Activated naive CD8-positive, alpha-beta T cell treated with anti-CD3 and anti-CD28 coated beads, Interleukin-2, amount 50 U/mL, for 24 hours (primary cell): Measurements from ENCODE around the gene PLTP.
"Not testable (repeated sequence)": the region's sequence is repeated elsewhere in the genome, so short reads cannot be mapped to it uniquely, and the experiment has no call there.

Source experiments
- ATAC-seq: fragments of 150-1000 bp; cut with Tn5 transposase; one replicate; pipeline ENCODE4 v1.10.0; 2021
- DNase-seq: peaks from one replicate; pipeline ENCODE4 v3.0.0; 2021
- H3K27ac Mint-ChIP-seq: one replicate; pipeline ENCODE4 v1.8.0; 2021; ENCODE audit warnings: mild to moderate bottlenecking, mixed read lengths
- H3K27me3 Mint-ChIP-seq: one replicate; pipeline ENCODE4 v1.8.0; 2021; ENCODE audit warnings: mixed read lengths
- H3K36me3 Mint-ChIP-seq: one replicate; pipeline ENCODE4 v1.8.0; 2021; ENCODE audit warnings: low read depth, mixed read lengths
- H3K4me1 Mint-ChIP-seq: one replicate; pipeline ENCODE4 v1.8.0; 2021; ENCODE audit warnings: mixed read lengths
- H3K4me3 Mint-ChIP-seq: one replicate; pipeline ENCODE4 v1.8.0; 2021; ENCODE audit warnings: mild to moderate bottlenecking, moderate library complexity, mixed read lengths
- H3K9me3 Mint-ChIP-seq: one replicate; pipeline ENCODE4 v1.8.0; 2021; ENCODE audit warnings: mixed read lengths

PLTP gene

DNA sequence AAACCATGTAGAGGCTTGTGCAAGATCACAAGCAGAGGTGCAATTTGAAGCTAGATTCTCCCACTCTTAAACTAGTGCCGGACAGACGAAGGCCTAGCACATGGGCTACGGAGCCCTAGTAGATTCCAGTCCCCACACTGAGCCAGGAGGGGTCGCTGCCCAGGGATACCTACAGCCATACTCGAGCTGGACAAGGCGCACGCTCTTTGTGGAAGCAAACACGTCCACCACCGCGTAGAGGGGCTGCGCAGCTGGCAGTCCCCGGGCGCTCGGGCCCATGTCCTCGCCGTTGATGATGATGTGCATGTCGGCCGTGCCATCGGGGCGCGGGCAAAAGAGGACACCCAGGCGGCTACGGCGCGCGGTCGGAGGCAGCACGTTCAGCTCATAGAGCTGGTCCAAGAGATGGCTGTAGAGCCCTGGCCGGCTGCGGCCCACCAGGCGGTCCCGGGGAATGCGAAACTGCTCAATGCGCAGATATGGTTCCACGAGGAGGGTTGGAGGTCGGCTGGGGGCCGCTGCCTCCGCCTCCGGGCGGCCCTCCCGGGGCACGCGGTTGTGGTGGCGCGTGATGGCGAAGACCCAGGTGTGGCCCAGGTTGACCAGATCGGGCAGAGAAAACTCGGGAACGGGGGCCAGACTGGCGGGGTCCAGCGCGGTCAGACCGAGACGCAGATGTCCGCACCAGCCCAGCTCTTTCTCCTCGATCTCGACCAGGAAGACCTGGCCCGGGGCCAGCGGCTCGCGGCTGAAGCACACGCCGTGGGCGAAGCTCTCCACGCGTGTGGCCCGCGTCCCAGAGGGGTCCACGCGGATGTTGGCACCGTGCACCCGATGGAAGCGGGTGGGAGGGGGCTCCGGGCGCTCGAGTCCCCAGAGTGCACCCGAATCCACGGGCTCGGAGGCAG, 21.6 kb downstream of the PLTP start:
- ATAC-seq = peak; percentile 39
- H3K4me1 Mint-ChIP-seq = peaks cover 51% of the 10 kb centered on the region
- peak; percentile 60 for DNase-seq
- no peaks in the 10 kb centered on the region for H3K27me3 Mint-ChIP-seq
- no peaks in the 10 kb centered on the region for H3K9me3 Mint-ChIP-seq
- H3K36me3 Mint-ChIP-seq = peaks cover 5% of the 10 kb centered on the region
- peak overlapping the region; percentile 82 for H3K27ac Mint-ChIP-seq
- H3K4me3 Mint-ChIP-seq = peak overlapping the region; percentile 88

DNA sequence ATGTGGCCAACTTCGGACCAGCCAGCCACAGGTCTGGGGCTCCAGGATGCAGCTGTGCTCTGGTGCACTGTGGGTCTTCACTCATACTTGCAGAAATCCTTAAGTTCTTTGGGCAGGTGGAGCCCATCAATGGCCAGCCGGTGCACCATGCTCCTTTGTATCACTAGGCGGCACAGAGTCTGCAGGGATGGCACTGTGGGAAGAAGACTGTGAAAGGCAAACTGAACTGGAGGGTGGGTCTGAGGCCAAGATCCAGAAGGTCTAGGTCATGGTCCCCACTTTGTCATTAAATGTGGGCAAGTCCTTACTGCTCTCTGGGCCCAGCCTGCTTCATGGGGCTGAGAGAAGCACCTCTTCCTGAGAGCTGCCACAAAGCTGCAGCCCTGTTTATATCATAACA, 23.3 kb downstream of the PLTP start:
- no peak overlapping the region for H3K27ac Mint-ChIP-seq

DNA sequence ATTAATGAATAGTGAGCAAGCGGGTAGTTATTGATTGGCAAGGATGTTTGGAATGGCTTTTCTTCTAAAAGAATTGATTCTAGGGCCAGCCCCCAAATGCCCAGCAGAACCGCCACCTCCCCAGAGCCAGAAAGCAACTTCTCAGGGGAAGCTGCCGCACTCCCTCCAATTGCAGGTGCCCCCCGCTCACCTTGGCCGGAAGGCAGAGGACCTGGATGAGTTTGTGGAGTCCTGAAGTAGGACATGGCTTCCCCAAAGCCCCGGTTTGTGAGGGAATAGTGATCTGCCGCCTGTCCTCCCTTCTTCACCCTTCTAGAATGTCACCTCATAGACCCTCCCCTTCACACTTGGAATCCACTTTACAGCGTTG, 24.6 kb downstream of the PLTP start, which contains the start of gene SPATA25:
Gene SPATA25 (minus strand): TSS at position 277 of the 370 bp plus-strand sequence. CDS start 32 bp downstream, at position 245.
- peaks cover 56% of the 10 kb centered on the region for H3K4me1 Mint-ChIP-seq
- H3K9me3 Mint-ChIP-seq = no peaks in the 10 kb centered on the region
- no peak within 1 kb of the TSS for H3K27ac Mint-ChIP-seq
- DNase-seq = no peak
- no peaks in the 10 kb centered on the region for H3K27me3 Mint-ChIP-seq
- no peak within 1 kb of the TSS for H3K4me3 Mint-ChIP-seq
- no peak for ATAC-seq
- H3K36me3 Mint-ChIP-seq = peaks cover 14% of the 10 kb centered on the region

More for the DNA sequence above, 23.3 kb downstream of the PLTP start:
- no peak overlapping the region for H3K4me3 Mint-ChIP-seq
- no peaks in the 10 kb centered on the region for H3K9me3 Mint-ChIP-seq
- ATAC-seq = no peak
- peaks cover 56% of the 10 kb centered on the region for H3K4me1 Mint-ChIP-seq
- peaks cover 4% of the 10 kb centered on the region for H3K36me3 Mint-ChIP-seq
- no peak for DNase-seq
- H3K27me3 Mint-ChIP-seq = no peaks in the 10 kb centered on the region

DNA sequence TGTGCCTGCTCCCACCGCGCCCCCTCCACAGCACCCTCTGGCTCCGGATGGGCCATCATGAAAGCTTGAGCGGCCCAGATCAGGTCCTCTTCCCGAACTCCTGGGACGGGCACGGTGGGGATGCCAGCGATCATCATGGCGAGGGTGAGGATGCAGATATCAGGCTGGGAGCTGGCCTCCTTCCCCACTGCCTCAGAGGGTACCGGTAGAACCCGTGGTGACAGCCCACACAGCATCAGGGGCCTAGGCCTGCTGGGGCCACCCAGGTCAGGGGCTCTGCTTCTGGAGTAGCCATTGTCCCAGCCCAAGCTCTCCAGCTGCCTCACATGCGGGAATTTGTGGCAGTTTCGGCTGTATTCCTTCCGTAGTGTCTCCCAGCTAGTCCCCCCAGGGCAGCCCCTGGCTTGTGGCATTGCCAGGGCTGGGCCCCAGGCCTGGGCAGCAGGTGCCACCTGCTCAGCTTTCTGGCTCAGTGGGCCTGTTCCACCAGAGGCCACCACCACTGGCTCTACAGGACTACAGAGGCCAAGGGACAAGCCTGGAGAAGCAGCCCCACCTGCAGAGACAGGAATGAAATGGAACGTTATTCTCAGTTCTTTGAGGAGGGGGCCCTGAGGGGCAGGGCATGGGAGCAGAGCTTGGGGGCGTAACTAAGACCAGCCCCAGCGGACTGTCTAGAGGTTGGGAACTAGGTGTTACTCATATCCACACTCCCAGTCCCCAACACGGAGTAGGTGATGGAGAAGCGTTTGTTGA, 25.2 kb downstream of the PLTP start:
- Mint-ChIP-seq H3K36me3 (peaks cover 14% of the 10 kb centered on the region), H3K4me1 (peaks cover 56% of the 10 kb centered on the region), H3K27ac (no peak overlapping the region), H3K9me3 (no peaks in the 10 kb centered on the region), H3K27me3 (no peaks in the 10 kb centered on the region), H3K4me3 (no peak overlapping the region)
- DNase-seq (no peak), ATAC-seq (no peak)

DNA sequence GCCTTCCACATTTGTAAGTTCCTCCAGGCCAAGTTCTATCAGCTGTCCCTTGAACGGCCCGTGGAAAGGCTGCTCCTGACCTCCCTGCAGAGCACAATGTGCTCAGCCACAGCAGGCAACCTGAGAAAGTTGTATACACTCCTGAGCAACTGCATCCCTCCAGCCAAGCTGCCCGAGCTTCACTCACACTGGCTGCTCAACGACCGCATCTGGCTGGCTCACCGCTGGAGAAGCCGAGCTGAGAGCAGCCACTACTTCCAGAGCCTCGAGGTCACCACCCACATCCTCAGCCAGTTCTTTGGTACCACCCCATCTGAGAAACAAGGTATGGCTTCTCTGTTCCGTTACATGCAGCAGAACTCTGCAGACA, 28.9 kb downstream of the PLTP start:
- H3K36me3 Mint-ChIP-seq = peaks cover 16% of the 10 kb centered on the region

DNA sequence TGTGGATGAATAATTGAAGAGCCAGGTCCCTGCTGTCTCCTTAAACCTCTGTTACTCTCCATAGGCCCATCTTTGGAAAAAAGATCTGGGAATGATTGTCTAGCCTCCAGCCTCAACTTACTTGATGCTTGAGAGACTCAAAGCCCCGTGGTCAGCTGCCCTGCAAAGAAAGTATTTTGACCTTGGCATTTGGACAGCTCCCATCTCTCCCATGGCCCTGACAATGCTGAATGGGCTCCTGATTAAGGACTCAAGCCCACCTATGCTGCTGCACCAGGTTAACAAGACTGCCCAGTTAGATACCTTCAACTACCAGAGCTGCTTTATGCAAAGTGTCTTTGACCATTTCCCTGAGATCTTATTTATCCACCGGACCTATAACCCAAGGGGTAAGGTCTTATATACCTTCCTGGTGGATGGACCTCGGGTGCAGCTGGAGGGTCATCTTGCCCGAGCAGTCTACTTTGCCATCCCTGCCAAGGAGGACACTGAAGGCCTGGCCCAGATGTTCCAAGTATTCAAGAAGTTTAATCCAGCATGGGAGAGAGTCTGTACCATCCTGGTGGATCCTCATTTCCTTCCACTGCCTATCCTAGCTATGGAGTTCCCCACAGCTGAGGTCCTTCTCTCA, 29.4 kb downstream of the PLTP start:
- peaks cover 48% of the 10 kb centered on the region for H3K4me1 Mint-ChIP-seq

More for the DNA sequence above, 28.9 kb downstream of the PLTP start:
- DNase-seq = no peak
- Mint-ChIP-seq H3K4me3 (no peak overlapping the region), H3K27me3 (no peaks in the 10 kb centered on the region), H3K27ac (peak overlapping the region; percentile 53), H3K4me1 (peaks cover 48% of the 10 kb centered on the region), H3K9me3 (no peaks in the 10 kb centered on the region)
- ATAC-seq = no peak

DNA sequence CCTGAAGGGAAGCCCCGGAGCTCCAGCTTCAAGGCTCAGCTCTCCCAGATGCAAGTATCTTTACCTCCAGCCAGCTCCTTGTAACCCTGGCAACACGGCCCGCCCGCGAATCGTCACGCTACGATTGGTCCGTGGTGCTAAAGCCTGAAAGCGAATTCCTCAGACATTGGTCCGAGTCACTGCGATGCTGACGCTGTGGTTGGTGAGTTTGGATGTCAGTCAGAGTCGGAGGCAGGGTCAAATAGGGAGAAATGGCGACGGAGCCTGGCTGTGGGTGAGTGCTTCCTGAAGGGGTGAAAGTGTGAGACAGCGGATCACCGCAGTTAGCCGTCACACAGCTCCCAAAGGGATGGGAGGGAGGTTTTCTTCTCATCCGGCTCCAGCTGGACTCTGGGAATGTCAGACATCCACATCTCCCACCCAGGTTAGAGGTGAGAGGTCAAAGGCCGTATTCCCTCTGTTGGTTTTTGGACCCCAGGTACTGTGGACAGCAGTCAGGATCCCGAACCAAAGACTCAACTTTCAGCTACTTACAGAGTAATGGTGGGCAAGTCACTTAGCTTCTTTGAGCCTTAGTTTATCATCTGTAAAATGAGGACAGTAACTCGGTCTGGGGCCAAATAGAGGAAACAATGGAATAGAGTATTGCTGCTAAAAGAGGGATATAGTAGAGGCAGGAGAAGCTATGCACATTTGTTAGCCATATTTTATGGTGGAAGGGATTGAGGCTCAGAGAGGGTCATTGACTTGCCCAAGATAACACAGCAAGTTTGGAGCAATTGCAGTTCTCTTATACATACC, 30.8 kb downstream of the PLTP start, which contains the start of gene ZSWIM1:
Gene ZSWIM1 (plus strand): TSS at position 240 of the 801 bp plus-strand sequence. CDS start 1,366 bp downstream, outside the sequence.
- peak within 1 kb of the TSS; percentile 90 for H3K27ac Mint-ChIP-seq
- peak; percentile 94 for ATAC-seq
- H3K4me1 Mint-ChIP-seq = peaks cover 45% of the 10 kb centered on the region

More for the DNA sequence above, 29.4 kb downstream of the PLTP start:
- H3K27me3 Mint-ChIP-seq = no peaks in the 10 kb centered on the region
- H3K9me3 Mint-ChIP-seq = no peaks in the 10 kb centered on the region
- H3K27ac Mint-ChIP-seq = peak overlapping the region; percentile 53
- DNase-seq (no peak), ATAC-seq (no peak)
- H3K4me3 Mint-ChIP-seq = peak overlapping the region; percentile 69
- H3K36me3 Mint-ChIP-seq = peaks cover 16% of the 10 kb centered on the region

GRCh38 chr20:45878076-45878761, 33.7 kb downstream of the PLTP start:
- no peak for ATAC-seq
- Mint-ChIP-seq H3K27ac (no peak overlapping the region), H3K36me3 (peaks cover 9% of the 10 kb centered on the region)

More for the DNA sequence above, 30.8 kb downstream of the PLTP start, which contains the start of gene ZSWIM1:
- Mint-ChIP-seq H3K36me3 (peaks cover 16% of the 10 kb centered on the region), H3K4me3 (peak within 1 kb of the TSS; percentile 91), H3K9me3 (no peaks in the 10 kb centered on the region), H3K27me3 (no peaks in the 10 kb centered on the region)
- DNase-seq = peak; percentile 99

GRCh38 chr20:45874576-45874975, 37.4 kb downstream of the PLTP start:
- no peaks in the 10 kb centered on the region for H3K36me3 Mint-ChIP-seq
- H3K4me3 Mint-ChIP-seq = no peak overlapping the region
- H3K9me3 Mint-ChIP-seq = no peaks in the 10 kb centered on the region
- no peaks in the 10 kb centered on the region for H3K27me3 Mint-ChIP-seq
- ATAC-seq = no peak
- H3K27ac Mint-ChIP-seq = no peak overlapping the region
- no peaks in the 10 kb centered on the region for H3K4me1 Mint-ChIP-seq
- DNase-seq = no peak

More at GRCh38 chr20:45878076-45878761, 33.7 kb downstream of the PLTP start:
- Mint-ChIP-seq H3K27me3 (no peaks in the 10 kb centered on the region), H3K4me1 (peaks cover 22% of the 10 kb centered on the region), H3K4me3 (no peak overlapping the region), H3K9me3 (no peaks in the 10 kb centered on the region)
- no peak for DNase-seq

GRCh38 chr20:45874104-45874481, 37.9 kb downstream of the PLTP start:
- DNase-seq, H3K36me3 Mint-ChIP-seq, H3K9me3 Mint-ChIP-seq, H3K4me1 Mint-ChIP-seq, H3K27ac Mint-ChIP-seq, ATAC-seq, H3K27me3 Mint-ChIP-seq, H3K4me3 Mint-ChIP-seq: not testable (repeated sequence)

- Mint-ChIP-seq H3K27ac (no peak overlapping the region), H3K36me3 (no peaks in the 10 kb centered on the region), H3K9me3 (no peaks in the 10 kb centered on the region), H3K4me3 (no peak overlapping the region), H3K4me1 (no peaks in the 10 kb centered on the region), H3K27me3 (no peaks in the 10 kb centered on the region)
- DNase-seq = no peak
- ATAC-seq = no peak
These were observed 38.4 kb downstream of the PLTP start for GRCh38 chr20:45873409-45874103.

- no peaks in the 10 kb centered on the region for H3K27me3 Mint-ChIP-seq
- H3K4me1 Mint-ChIP-seq = no peaks in the 10 kb centered on the region
- H3K4me3 Mint-ChIP-seq = no peak overlapping the region
- no peak for DNase-seq
- no peak for ATAC-seq
- H3K27ac Mint-ChIP-seq = no peak overlapping the region
- H3K36me3 Mint-ChIP-seq = no peaks in the 10 kb centered on the region
- H3K9me3 Mint-ChIP-seq = no peaks in the 10 kb centered on the region
These were observed 39.3 kb downstream of the PLTP start for GRCh38 chr20:45872626-45873025.

- Mint-ChIP-seq H3K36me3 (no peaks in the 10 kb centered on the region), H3K4me3 (no peak overlapping the region), H3K4me1 (no peaks in the 10 kb centered on the region), H3K9me3 (no peaks in the 10 kb centered on the region), H3K27me3 (no peaks in the 10 kb centered on the region), H3K27ac (no peak overlapping the region)
- no peak for DNase-seq
- no peak for ATAC-seq
These were observed 44.2 kb downstream of the PLTP start for GRCh38 chr20:45867819-45868176.
